LoVo (cell line): ENCODE results near the gene NPC2.

Experiments
- DNase-seq: peaks from one replicate; pipeline ENCODE4 v3.0.0-alpha.2; 2016; ENCODE audit warnings: low spot score

NPC2 gene

DNA sequence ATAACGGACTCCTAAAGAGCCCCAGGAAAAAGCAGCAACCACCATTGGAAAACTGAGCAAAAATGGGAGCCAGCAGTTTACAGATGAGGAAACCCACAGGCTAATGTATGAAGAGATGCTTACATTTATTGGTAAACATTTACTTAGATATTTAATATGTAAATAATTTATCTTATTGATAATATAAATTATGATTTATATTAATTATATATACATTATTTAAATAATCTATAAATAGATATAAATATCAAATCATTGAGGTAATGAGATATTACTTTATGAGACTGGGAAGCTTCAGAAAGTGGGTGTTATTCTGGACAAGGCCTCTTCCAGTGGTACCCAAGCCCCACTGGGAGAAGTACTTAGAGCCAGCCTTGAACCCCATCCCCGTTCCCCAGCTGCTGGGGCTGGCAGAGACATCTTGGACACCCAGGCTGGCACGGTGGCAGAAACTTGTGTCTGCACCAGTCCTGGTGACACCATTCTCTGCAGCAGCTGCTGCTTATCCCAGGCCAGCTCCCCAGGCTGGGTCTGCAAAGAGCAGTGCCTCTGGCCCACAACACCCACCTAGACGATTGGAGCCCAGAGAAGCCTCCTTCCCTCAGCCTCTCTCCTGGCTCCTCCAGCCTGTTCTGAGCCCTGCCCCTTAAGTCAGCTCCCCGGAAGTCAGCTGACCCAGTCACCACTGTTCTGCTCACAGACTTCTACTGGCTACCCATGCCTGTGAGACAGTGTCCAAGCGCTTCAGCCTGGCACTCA, 26.4 kb upstream of the NPC2 start:
- DNase-seq: no peak

DNA sequence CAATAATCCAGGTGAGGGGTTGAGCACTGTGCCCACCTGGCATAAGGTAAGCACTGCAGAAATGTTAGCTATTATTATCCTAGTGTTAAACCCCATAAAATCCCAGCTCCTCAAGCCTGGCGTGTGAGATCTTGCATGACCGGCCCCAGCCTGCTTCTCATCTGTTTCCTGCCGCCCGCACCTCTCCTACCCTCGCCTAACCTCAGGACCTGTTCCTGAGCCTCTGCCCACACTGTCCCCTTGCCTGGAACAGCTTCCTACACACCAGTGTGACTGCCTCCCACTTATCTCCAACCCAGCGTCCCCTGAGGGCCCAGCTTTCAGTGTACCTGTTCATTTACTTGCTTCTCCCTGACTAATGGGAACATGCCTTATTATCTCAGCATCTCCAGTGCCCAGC, 25.1 kb upstream of the NPC2 start:
- DNase-seq: no peak

DNA sequence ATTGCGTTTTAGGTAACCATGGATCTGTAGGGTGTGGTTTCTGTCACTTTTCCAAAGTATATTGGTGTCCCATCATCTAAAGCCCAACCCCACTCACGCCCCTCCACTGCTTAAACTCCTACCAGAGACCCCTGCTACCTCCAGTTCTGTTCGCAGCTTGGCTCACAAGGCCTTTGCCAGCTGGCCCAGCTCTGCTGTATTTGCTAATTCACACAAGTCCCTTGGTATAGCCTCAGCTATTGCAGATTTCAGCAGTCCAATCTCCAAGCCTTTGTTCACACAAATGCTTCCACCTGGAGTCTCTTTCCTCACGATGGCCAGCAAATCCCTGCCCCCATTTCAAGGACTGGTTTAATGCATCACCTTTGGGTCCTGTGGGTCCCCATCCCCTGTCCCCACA, 24.6 kb upstream of the NPC2 start:
- DNase-seq: no peak

DNA sequence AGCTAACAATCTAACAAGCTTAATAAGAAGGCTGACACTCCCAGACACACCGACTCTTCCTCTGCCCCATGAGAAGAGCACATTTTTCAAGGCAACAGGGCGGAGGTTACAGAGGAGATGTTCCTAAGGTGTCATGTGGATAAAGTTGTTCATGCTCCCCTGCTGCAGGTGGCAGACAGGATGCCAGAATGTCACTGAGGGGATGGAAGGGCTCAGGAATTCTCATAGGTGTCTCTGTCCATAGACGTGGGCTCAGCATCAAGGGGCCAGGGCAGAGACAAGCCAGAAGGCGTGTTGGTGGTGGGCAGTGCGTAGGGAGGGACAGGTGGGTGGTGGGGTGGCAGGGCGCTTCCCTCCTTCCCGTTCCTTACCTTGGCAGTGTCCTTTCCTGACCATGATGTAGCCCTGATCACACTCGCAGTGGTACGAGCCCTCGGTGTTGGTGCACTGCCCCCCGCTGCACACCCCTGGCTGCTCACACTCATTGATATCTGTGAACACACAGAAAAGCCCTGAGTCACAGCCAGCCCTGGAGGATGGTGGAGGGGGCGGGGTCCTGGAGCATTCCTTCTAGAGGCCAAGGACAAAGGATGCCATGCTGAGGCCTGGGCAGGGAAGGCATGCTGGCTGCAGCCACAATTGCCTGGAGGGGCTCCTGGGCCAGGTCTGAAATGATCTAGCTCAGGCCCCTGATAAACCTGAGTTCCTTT, 23.5 kb upstream of the NPC2 start:
- DNase-seq: no peak

DNA sequence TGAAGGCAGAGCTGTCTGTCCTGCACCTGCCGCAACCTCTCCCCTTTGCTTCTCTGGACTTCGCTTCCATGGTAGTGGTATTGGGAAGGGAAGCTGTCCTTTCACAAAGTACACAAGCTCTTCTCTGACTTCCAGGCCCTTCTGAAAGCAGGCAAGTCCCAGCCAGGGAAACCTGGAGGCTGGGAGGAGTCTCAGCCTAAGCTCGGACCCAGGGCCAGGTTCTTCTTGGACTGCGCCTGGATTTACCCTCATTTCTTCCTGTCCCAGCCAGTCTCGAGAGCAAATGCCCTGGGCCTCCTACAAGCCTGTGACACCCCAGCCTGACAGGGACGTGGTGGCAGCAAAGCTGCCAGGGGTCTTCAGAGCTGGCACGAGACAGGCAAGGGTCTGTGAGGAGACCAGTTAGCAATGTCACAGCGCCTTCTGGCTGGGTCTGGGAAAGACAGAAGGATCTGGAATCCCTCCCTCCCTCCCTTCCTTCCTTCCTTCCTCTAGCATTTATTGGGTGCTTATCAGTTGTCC, 22.8 kb upstream of the NPC2 start:
- no peak for DNase-seq

DNA sequence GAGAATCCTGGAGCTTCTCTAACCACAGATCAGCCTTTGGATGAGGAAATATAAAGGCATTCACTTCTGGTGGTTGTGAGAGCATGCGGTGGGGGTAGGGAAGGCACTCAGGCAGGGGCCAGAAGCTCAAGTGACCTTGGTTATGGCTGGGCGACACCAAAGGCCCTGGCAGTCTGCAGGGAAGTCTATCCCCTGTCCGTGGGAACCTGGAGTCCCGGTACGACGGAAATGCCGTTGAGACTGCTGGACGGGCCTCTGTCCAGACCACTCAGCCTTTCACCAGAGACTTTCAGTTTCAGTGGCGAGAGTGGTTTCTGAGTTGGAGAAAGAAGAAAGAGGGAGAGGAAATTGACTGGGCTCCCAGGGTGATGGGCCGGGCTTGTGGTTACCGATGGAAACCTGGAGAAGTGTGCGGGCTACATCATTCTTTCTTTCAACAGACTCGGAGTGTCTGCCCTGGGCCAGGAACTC, 21.4 kb upstream of the NPC2 start:
- peak; percentile 31 for DNase-seq

DNA sequence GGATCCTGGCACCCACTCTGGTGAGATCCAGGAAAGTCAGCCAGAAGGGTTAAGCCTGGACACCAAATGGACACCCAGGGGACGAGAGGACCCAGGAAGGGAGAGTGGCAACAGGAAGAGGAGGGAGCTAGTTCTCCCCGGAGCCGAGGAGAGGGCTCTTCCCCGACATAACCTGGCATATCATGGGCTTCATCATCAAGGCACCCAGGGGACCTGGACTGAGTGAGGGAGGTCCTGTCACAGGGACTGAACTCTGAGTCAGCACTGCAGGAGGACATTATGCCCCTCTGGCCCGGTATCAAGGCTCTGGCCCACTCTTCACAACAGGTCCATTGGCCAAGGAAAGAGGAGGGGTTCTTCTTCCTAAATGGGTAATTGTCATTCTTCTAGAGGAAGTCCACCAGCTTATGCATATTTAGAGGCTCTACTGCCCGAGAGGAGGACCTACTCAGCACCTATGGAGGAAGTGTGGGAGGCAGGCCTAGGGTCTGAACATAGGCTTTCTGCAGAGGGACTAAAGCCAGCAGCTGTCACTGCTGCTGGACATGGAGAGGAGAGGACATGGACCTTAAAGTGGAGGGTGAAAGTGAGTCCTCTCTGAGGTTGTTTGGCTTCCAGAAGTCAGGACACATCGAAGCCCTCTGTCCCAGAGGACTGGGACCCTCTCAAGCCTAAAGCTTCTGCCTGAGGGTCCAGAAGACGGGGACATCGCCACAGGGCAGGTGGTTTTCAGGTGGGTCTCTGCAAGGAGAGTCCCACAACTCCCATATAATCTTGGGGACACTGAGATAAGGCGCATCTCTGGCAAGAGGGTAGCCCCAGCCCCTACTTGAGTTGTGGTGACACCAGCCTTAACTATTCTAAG, 19.1 kb upstream of the NPC2 start:
- no peak for DNase-seq

DNA sequence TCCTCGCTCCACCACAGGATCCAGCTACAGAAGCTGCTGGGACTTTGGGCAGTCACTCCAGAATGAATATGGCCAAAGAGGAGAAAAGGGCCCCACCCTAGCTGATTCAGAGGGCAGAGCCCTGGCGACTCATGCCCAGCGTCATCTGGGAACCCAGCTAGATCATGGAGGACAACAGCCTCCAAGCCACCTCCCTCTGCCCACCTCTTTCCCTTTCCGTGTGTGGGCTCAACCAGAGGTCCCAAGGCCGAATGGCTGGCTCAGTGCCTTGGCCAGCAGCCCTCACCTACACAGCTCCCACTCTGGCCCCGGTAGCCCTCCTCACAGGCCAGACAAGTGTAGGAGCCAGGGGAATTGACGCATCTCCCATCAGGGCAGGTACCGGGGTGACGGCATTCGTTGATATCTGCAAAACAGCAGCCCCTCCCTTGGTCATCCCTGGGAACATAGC, 17.9 kb upstream of the NPC2 start:
- DNase-seq: peak; percentile 34

DNA sequence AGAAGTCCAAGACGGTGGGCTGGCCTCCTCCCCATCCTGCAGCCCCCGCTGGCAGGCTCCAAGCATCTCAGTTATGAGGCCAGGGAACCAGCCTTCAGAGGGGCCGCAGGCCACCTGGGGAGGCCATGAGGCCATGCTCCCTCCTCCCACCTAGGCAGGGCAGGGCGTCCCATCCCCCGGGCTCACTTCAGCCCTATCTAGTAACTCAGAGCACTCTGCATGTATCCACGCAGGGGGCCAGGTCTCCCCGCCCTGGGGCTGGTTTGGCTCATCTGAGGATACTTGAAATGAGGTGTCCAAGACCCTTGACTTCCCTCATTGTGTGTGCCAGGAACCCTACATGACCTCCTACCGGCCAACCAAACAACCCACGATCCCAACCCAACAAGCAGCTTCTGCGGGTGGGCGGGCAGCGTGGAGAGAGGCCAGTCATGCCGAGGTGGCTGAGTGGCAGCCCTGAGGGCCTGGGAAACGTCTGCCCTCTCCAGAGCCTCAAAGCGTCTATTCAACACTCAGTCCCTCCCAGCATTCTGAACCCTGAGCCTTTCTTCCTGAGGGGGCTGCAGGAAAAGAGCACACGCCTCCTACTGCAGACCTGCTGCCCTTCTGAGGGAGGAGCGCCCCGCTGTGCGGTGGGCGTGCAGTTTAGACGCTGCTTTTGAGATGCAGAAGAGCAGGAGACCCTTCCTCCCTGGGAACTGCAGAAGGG, 17.3 kb upstream of the NPC2 start:
- DNase-seq: no peak

DNA sequence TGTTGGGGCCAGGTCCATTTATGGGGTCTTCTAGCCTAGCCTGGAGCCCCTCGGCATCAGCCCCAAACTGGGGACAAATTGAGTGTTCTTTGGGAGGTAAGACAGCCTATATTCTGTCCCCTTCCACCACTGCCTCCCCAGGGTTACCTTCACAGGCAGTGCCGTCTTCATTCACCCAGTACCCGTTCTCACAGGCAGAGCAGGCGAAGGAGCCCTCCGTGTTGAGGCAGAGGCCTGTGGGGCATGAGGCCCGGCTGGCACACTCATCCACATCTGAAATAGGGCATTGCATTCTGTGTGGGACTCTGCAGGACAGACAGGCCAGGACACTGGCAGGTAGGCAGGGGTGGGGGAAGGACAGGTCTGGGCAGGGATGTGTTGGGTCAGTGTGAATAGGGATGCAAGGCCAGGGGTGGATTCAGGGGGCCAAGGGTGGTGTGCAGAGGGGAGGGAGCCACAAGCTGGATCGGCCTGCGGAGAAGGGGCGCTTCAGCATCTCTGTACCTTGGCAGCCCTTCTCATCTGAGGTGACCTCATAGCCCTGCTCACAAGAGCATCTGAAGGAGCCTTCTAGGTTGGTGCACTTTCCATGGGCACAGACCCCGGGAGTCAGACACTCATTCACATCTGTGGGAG, 16.6 kb upstream of the NPC2 start:
- DNase-seq: no peak

DNA sequence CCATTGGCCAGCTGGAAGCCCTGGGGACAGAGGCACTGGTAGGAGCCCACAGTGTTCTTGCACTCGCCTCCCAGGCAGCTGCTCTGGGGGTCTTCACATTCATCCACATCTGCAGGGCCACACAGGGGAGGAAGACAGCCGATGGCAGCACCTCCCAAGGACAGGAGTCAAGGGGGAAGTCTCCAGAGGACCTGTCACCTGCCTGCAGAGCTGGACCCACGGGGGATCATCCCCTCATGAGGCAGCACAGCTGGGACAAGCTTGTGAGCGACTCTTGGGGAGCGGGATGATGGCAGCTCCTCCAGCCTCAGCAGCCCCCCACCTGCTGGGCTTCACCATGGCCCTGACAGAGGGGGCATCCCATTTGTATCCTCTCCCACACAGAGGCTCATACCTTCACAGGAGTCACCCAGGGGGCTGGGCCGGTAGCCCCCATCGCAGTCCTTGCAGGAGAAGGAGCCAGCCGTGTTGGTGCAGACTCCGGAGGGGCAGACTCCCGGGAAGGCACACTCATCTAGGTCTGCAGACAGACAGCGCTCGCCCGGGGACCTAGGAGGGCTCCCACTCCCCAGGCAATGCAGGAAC, 15.8 kb upstream of the NPC2 start:
- DNase-seq: no peak

DNA sequence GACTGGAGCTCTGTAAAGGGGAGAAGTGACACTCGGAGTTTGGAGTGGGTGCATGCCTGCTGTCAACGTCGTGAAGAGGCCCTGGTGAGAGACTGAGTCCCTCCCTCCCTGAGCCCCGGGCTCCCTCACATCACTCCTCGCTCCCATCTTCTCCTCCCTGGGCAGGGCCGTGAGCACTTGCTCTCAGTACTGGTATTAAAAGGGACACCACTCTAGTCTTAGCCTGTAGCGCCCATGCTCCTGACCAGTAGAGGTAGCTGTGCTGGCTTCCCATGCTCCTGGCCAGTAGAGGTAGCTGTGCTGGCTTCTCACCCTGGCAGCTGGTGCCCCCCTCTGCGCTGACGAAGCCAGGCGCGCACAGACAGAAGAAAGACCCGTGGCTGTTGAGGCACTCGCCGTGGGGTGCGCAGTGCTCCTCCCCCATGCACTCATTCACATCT, 15.2 kb upstream of the NPC2 start:
- DNase-seq: no peak

DNA sequence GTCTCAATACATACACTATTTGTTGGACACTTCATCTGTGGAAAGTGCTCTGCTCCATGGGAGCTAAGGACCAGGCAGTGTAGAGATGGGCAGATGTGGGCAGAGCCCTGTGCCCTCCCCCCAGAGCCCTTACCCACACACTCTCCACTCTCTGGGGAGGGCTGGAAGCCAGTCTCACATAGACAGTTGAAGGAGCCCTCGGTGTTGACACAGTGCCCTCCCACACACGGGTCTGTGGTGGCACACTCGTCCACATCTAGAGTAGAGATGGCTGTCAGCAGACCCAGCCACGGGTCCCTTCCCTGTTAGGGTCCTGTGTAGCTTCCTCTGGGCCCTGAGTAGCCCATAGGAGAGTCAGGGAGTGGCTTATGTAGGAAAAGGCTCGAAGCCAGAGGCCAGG, 14.7 kb upstream of the NPC2 start:
- DNase-seq: no peak

DNA sequence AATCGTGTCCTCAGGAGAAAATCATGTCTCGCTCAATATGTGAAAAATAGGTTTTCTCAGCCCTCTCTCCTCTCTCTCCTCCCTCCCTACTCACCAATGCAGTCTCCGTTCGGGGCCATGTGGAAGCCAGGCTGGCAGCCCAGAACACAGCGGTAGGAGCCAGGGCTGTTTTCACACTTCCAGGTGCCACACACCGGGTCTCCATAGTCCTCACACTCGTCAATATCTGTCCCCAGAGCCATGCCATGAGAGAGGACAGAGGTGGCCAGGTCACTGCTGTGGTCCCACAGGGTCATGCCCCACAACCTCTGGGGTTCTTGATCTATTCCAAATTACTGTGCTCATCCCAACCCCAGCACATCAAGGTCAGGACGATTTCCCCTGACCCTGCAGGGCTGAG, 14.0 kb upstream of the NPC2 start:
- DNase-seq: no peak

DNA sequence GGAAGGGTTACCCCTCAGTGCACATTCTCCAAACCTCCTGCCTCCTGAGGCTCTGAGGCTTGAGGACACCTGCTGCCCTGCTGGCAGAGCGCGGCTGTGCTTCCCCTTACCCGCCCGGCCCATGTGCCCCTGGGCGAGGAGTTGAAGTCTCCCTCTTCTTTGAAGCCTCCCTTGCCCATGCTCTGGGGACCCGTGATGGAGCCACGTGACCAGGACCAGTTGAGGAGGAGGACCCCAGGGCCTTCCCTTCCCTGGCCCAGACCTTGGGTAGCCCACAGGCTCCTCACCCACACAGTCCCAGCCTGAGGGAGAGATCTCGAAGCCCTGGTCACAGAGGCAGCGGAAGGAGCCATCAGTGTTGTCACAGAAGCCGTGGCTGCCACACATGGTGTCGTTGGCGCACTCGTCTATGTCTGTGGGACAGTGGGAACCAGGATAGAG, 13.3 kb upstream of the NPC2 start:
- DNase-seq: no peak

DNA sequence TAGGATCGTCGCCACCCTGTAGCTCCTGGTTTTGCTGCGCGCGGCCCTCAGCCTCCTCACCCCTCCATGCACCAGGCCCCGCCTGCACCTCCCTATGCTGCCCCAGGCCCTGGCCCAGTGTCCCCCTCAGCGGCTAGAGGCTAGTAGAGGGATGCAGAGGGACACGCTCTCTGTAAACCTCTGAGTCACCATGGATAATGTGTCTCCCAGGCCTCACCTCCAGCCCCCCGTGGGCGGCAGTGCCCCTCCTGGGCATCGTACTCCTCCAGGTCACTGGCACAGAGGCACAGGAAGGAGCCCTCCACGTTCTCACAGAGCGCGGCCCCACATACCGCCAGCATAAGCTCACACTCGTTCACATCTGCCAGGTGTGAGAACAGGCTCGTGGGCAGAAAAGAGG, 12.7 kb upstream of the NPC2 start:
- no peak for DNase-seq

DNA sequence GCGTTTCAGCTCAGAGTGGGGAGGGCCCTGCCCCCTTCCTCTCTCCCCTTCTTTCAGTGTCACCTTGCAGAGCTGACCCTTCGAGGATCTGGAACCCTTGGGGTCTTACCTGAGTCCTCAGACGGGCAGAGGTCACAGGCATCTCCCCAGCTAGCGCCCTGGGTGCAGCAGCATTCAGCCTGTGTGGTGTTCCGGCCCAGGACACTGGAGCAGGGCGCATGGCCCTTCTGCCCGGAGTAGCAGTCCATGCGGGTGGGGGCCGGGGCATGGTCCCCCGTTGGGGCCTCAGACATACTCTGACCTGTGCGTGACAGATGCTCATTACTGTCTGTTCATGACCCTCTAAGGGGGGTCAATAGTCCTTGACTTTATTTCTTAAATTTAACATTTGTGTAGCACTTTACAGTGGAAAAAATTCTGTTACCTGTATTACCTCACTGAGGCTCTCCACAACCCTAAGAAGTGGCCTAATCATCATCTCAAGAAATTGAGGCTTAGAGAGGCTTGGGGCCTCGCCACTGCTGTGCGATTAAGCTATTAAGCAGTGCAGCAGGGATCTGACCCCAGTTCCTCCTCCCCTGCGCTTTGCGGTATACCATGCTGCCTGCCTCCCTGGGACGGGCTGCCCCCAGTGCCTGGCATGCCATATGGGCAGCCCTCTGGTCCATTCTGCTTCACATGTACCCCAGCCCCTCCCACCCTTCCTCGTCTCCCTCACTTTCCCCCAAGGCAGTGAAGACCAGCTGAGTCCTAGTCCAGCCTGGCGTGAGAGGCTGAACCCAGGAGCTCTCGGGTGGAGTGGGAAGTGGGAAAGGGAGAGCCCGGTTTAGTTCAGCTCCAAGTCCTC, 12.0 kb upstream of the NPC2 start:
- no peak for DNase-seq

DNA sequence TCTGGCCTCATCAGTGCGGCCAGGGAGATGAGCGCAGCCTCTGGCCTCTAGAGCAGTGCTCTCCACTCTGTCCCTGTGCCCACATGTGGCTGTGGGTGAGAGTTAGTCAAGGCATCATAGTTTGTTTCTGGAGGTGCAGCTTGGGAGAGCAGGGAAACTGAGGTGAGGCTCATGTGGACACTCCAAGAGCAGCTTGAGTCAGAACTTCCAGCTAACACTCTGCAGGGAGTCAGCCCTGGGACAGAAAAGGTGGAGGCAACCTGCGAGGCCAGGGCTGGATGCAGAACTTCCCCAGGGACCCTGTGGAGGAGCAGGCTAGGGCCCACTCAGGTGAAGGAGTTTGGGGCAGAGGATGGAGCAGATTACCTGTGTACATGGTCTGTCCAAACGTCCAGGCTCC, 11.3 kb upstream of the NPC2 start:
- DNase-seq: no peak

DNA sequence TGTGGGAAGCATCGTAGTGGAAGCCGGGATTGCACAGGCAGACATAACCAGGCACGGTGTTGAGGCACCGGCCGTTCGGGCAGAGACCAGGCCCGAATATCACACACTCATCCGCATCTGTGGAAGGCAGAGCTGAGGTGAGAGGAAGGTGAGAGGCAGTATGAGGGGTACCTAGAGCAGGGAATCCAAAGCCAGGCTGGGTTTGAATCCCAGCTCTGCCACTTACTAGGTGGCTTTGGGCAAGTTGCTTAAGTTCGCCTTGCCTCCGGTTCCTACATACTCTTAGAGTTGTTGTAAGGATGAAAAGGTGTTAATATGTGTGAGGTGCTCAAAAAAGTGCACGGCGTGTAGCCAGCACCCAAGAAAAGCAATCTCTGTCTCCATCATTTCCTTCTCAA, 10.8 kb upstream of the NPC2 start:
- DNase-seq: no peak
